Testis (tissue), 3 donors: Measurements from ENCODE around the gene OR2AG2. TPM values are rescaled to one million over a fixed set of nuclear protein-coding genes. Genes with fewer than 3 reads are reported as not detected.
"Not testable (repeated sequence)": the region's sequence is repeated elsewhere in the genome, so short reads cannot be mapped to it uniquely, and the experiment has no call there.

Source experiments
- DNase-seq: peaks from one replicate; pipeline ENCODE4 v3.0.0-alpha.2; 2019
- H3K27ac ChIP-seq, 2 donors: fragments of 200-600 bp; sonication (generic); one replicate each; pipeline ENCODE4 v1.5.1; 2019
- H3K27me3 ChIP-seq: fragments of 200-600 bp; sonication (generic); one replicate; pipeline ENCODE4 v1.5.1; 2019
- H3K36me3 ChIP-seq: fragments of 200-600 bp; sonication (generic); one replicate; pipeline ENCODE4 v1.5.1; 2017; ENCODE audit warnings: low read depth; ENCODE audit errors: missing control alignments
- H3K4me1 ChIP-seq: fragments of 200-600 bp; sonication (generic); one replicate; pipeline ENCODE4 v1.5.1; 2019
- H3K4me3 ChIP-seq, 2 donors: fragments of 200-600 bp; sonication (generic); one replicate each; pipeline ENCODE4 v1.5.1; 2017 to 2019
- H3K9me3 ChIP-seq: fragments of 200-600 bp; sonication (generic); one replicate; pipeline ENCODE4 v1.5.1; 2017
- POLR2A ChIP-seq: fragments of 450-650 bp; IDR thresholded peaks from one replicate; pipeline ENCODE4 v1.6.1; 2017; ENCODE audit warnings: antibody characterized with exemption, mild to moderate bottlenecking, moderate library complexity
- WGBS, 2 donors: methylation state at CpG; one replicate each; pipeline ENCODE4 v1.1.5; 2018; 5-methylcytosine and 5-hydroxymethylcytosine counted together
- intact Hi-C: fragments of 100-400 bp; cut with DNase I; formaldehyde crosslinking; loops from one replicate; pipeline ENCODE4 v1.15.1; 2023; ENCODE audit warnings: low total_unique reads
- polyA plus RNA-seq: library from polyadenylated mRNA; stranded (reverse); fragments of 350-450 nt; fragmentation: Illumina TruSeq; extraction: RNeasy Lipid Tissue Mini Kit (QIAGEN cat#74804); gene quantifications from one replicate; pipeline ENCODE4 v1.2.3, GENCODE V29; 2014; ENCODE audit warnings: low read depth, low replicate concordance; ENCODE audit not compliant: insufficient read depth
- total RNA-seq, 2 donors: library from RNA; depleted of rRNA; stranded (reverse); fragments of >200 nt; gene quantifications; one replicate each; pipeline ENCODE4 v1.2.3, GENCODE V29; 2016
- TF ChIP-seq, protein P1 (sequence below), 3 experiments: fragments of 450-650 bp in 2 of 3; fragments of 200-600 bp in 1 of 3; sonication (generic) in 1 of 3; IDR thresholded peaks; one replicate each; pipeline ENCODE4 v1.5.1; 2016 to 2019; ENCODE audit warnings: antibody characterized with exemption in 3 of 3, mild to moderate bottlenecking in 2 of 3, moderate library complexity in 1 of 3

Gene OR2AG2
- total and polyA plus RNA-seq, 3 donors from 2014 or later, result 0.30 to 2.8 (median 1.8) TPM

DNA sequence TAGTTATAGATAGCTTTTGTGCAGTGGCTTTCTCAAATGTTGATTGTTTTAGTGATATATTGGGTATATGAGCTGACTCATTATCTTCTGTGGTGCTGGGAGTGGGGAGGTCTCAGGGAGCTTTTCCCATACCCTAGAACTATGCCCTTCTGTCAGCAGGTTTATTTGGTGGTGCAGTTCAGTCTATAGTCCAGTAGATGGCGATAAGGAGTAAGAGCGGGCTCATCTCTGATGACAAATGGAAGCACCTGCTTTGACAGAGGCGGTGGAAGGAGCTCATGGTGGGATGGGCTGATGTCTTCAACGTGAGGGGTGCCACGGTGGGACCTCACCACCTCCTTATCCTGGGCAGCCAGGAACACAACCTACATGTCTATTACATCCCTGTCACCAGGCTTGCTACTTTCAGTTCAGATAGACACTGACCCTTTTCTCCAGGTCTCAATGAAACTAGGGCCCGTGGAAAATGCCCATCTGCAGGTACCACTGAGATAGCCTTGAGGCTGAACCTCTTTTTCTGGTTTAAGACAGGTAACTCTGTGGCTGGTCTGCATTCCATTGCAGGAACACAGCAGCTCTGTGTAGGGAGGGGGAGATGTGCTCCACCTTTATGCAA lies 40.7 kb upstream of the OR2AG2 start:
- no peak for TF ChIP-seq POLR2A
- TF ChIP-seq, protein P1, sequence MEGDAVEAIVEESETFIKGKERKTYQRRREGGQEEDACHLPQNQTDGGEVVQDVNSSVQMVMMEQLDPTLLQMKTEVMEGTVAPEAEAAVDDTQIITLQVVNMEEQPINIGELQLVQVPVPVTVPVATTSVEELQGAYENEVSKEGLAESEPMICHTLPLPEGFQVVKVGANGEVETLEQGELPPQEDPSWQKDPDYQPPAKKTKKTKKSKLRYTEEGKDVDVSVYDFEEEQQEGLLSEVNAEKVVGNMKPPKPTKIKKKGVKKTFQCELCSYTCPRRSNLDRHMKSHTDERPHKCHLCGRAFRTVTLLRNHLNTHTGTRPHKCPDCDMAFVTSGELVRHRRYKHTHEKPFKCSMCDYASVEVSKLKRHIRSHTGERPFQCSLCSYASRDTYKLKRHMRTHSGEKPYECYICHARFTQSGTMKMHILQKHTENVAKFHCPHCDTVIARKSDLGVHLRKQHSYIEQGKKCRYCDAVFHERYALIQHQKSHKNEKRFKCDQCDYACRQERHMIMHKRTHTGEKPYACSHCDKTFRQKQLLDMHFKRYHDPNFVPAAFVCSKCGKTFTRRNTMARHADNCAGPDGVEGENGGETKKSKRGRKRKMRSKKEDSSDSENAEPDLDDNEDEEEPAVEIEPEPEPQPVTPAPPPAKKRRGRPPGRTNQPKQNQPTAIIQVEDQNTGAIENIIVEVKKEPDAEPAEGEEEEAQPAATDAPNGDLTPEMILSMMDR (IDR thresholded peaks at IDR 0.05), result peak; percentile 39 to 83 (median 67)
- Histone ChIP-seq H3K27ac (no peak overlapping the region), H3K9me3 (no peaks in the 10 kb centered on the region), H3K4me1 (no peaks in the 10 kb centered on the region), H3K27me3 (no peaks in the 10 kb centered on the region), H3K4me3 (no peak overlapping the region), H3K36me3 (no peaks in the 10 kb centered on the region)
- WGBS, 2 donors, result 16 to 19% methylated on average over 6 of the region's 6 CpGs
- intact Hi-C loops, result no loop called here
- DNase-seq, result peak; percentile 36

DNA sequence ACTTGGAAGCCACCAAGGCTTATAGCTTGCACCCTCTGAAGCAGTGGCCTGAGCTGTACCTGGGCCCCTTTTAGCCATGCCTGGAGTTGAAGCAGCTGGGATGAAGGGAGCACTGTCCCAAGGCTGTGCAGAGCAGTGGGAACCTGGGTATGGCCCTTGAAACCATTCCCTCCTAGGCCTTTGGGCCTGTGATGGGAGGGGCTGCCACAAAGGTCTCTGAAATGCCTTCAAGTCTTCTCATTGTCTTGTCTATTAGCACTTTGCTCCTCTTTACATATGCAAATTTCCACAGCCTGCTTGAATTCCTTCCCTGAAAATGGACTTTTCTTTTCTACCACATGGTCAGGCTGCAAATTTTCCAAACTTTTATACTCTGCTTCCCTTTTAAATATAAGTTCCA lies 29.3 kb upstream of the OR2AG2 start:
- H3K27me3 ChIP-seq, DNase-seq, H3K4me1 ChIP-seq, H3K4me3 ChIP-seq, H3K36me3 ChIP-seq, intact Hi-C loops, H3K9me3 ChIP-seq, H3K27ac ChIP-seq: not testable (repeated sequence)

DNA sequence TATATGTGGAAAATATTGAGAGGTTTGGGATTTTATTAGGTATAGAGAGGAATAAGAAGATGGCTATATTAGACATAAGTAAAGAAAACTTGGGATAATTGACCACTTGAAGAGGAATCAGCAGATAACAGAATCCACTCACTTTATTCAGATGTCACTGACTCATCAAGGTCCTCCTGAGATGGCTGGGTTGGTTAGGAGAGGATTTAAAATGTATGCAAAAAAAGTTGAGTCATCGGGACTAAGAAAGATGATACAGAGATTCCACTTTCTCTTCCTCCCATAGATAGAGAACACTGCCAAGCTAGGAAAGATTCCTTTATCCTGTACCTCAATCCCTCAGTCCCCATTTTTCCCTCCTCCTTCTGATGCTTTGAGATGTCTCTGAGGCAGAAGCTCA lies 27.6 kb upstream of the OR2AG2 start, which contains the start of gene OR6A2:
OR6A2 (minus strand) TSS at position 288 of the 400 bp plus-strand sequence. CDS start 3,981 bp downstream, outside the sequence.
- H3K4me1 ChIP-seq, result no peaks in the 10 kb centered on the region
- no peaks in the 10 kb centered on the region for H3K27me3 ChIP-seq
- H3K9me3 ChIP-seq, result no peaks in the 10 kb centered on the region
- H3K27ac ChIP-seq, result no peak within 1 kb of the TSS
- TF ChIP-seq POLR2A, result no peak
- TF ChIP-seq, protein P1 (IDR thresholded peaks at IDR 0.05), result no peak
- 80 to 86% methylated on average over 1 of the region's 1 CpG for WGBS, 2 donors
- intact Hi-C loops, result no loop called here
- H3K4me3 ChIP-seq, result no peak within 1 kb of the TSS
- DNase-seq, result no peak
- H3K36me3 ChIP-seq, result no peaks in the 10 kb centered on the region

DNA sequence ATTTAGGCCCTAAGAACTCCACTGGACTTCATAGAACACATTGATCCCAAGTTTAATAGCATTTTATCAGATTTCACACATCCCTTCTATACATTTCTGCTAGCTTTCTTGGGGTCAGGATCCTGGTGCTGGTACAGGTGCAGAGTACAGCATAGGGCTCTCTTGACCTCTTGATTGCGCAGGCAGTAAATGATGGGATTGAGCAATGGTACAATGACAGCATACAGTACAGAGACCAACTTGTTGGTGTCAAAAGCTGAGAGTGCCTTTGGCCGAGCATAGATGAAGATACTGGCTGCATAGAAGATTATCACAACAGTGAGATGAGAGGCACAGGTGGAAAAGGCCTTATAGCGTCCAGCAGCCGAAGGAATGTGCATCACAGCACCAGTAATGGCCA lies 22.9 kb upstream of the OR2AG2 start:
- Histone ChIP-seq H3K9me3 (no peaks in the 10 kb centered on the region), H3K36me3 (no peaks in the 10 kb centered on the region), H3K27me3 (no peaks in the 10 kb centered on the region), H3K4me3 (no peak overlapping the region), H3K27ac (no peak overlapping the region), H3K4me1 (no peaks in the 10 kb centered on the region)
- 88 to 98% methylated on average over 4 of the region's 4 CpGs for WGBS, 2 donors
- no peak for DNase-seq
- intact Hi-C loops, result no loop called here
- no peak for TF ChIP-seq POLR2A
- TF ChIP-seq, protein P1 (IDR thresholded peaks at IDR 0.05), result no peak

DNA sequence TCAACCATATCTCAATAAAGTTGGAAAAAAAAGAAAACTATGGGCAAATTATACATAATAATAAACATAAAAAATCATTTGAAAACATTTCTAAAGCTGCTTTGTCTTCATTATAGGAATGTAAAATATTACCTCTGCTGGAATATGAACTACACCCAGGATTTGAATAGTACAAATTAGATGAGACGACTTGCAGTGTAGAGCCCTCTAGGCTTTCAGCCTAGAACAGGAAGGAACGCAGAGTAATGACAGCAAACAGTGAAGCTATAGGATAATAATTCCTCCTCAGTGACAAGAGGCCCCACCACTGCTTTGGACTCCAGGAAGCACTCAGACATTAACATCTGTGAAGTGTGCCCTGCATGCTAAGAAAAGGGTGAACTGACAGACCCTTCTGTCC lies 18.8 kb upstream of the OR2AG2 start:
- no peak overlapping the region for H3K4me3 ChIP-seq
- no peak for TF ChIP-seq POLR2A
- TF ChIP-seq, protein P1 (IDR thresholded peaks at IDR 0.05), result no peak
- H3K4me1 ChIP-seq, result no peaks in the 10 kb centered on the region
- intact Hi-C loops, result no loop called here
- no peaks in the 10 kb centered on the region for H3K36me3 ChIP-seq
- H3K9me3 ChIP-seq, result no peaks in the 10 kb centered on the region
- WGBS, 2 donors, result 77 to 86% methylated on average over 2 of the region's 2 CpGs
- no peaks in the 10 kb centered on the region for H3K27me3 ChIP-seq
- no peak overlapping the region for H3K27ac ChIP-seq
- DNase-seq, result no peak
